ENCODE data around the gene ADAMTSL3. TPM values are rescaled to one million over a fixed set of nuclear protein-coding genes. Genes with fewer than 3 reads are reported as not detected.
"Not testable (repeated sequence)": the region's sequence is repeated elsewhere in the genome, so short reads cannot be mapped to it uniquely, and the experiment has no call there.

ADAMTSL3 gene
- total RNA-seq, 1 donor from 2014 or later, result 0.41 TPM

DNA sequence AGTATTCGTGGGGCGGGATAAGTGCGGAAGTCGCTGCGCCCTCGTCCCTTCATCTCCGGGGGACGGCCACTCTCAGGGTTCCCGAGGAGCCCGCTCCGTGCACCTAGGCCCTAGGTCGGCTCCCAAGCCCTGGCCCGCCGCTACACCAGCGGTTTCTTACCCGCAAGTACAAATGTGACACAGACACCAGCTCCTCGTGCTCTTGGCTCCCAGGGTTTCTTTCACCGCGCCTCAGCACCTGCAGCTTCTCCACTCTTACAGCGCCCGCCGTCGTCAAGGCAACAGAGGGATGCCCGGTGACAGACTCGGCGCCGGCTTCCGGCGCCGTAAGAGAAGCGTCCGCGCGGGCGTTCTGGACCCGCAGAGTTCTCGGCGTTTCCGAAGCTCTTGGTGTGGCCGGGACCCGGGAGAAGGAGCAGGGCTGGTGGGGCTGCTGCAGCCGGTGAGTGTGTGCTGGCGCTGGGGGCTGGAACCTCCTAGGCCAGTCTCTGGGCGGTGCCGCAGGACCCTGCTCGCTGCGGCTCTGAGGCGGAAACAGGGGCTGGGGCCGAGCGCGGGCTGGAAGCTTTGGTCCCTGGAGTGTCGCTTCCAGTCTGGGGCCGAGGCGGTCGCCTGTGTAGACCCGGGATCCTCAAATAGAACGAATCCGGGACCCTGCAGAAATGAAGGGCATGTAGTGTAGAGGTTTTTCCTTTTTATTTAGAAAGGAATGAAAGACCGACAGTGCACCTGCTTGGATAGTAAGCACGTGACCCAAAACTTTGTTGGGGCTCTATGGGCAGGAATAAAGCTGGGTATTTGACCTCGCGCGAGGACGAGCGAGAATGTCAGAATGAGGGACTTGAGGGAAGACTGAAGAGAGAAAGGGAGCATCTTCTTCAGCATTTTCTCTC is 426.2 kb downstream of the ADAMTSL3 start:
- no peaks in the 10 kb centered on the region for H3K36me3 ChIP-seq
- Mint-ChIP-seq H3K36me3 (no peaks in the 10 kb centered on the region), H3K27me3 (ENCODE audit: insufficient read depth, low read depth) (peaks cover 2% of the 10 kb centered on the region), H3K9me3 (peaks cover 2% of the 10 kb centered on the region), H3K27ac (no peak overlapping the region), H3K4me3 (peak overlapping the region; percentile 90), H3K4me1 (peaks cover 20% of the 10 kb centered on the region)
- peak overlapping the region; percentile 63 for H3K4me3 ChIP-seq
- no peak overlapping the region for H3K27ac ChIP-seq
- H3K9me3 ChIP-seq (ENCODE audit: low read depth), result no peaks in the 10 kb centered on the region
- no peak overlapping the region for H3K9ac ChIP-seq
- no peaks in the 10 kb centered on the region for H3F3A ChIP-seq (ENCODE audit: low read depth)
- peak overlapping the region; percentile 96 for H3K4me2 ChIP-seq
- H4K20me1 ChIP-seq (ENCODE audit: low read depth), result no peaks in the 10 kb centered on the region
- peaks cover 5% of the 10 kb centered on the region for H3K4me1 ChIP-seq
- H2AFZ ChIP-seq (replicated peaks), result peak overlapping the region; percentile 89
- DNase-seq (ENCODE audit: low spot score), result peak; percentile 84
- H3K79me2 ChIP-seq (ENCODE audit: low read depth), result no peaks in the 10 kb centered on the region
- peaks cover 71% of the 10 kb centered on the region for H3K27me3 ChIP-seq
- TF ChIP-seq EZH2phosphoT487 (IDR thresholded peaks at IDR 0.05) (no peak), EZH2 (IDR thresholded peaks at IDR 0.05) (peak; percentile 64)
- TF ChIP-seq, protein P1, sequence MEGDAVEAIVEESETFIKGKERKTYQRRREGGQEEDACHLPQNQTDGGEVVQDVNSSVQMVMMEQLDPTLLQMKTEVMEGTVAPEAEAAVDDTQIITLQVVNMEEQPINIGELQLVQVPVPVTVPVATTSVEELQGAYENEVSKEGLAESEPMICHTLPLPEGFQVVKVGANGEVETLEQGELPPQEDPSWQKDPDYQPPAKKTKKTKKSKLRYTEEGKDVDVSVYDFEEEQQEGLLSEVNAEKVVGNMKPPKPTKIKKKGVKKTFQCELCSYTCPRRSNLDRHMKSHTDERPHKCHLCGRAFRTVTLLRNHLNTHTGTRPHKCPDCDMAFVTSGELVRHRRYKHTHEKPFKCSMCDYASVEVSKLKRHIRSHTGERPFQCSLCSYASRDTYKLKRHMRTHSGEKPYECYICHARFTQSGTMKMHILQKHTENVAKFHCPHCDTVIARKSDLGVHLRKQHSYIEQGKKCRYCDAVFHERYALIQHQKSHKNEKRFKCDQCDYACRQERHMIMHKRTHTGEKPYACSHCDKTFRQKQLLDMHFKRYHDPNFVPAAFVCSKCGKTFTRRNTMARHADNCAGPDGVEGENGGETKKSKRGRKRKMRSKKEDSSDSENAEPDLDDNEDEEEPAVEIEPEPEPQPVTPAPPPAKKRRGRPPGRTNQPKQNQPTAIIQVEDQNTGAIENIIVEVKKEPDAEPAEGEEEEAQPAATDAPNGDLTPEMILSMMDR (IDR thresholded peaks at IDR 0.05), result no peak

DNA sequence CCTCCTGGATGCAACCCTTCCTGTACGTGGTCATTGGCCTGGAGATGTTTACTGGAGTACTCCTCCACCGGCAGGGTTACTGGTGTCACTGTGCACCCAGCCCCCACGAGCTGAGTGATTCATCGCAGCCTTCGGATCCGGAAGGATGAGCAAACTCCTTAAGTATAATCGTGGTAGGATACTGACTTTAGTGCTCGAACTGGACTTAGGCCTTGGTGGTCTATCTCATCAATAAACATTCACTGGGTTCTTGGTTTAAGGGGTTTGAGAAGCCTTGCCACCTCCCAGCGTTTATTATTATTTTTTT is 426.8 kb downstream of the ADAMTSL3 start:
- H3F3A ChIP-seq (ENCODE audit: low read depth); H3K27ac ChIP-seq; H3K27ac Mint-ChIP-seq; H3K9ac ChIP-seq; H4K20me1 ChIP-seq (ENCODE audit: low read depth); H3K9me3 Mint-ChIP-seq; H3K36me3 ChIP-seq; H3K79me2 ChIP-seq (ENCODE audit: low read depth); H3K36me3 Mint-ChIP-seq; H3K4me1 ChIP-seq; DNase-seq (ENCODE audit: low spot score); H3K9me3 ChIP-seq (ENCODE audit: low read depth); H3K27me3 Mint-ChIP-seq (ENCODE audit: insufficient read depth, low read depth): not testable (repeated sequence)
- peaks cover 68% of the 10 kb centered on the region for H3K27me3 ChIP-seq
- H3K4me2 ChIP-seq, result peak overlapping the region; percentile 96
- H2AFZ ChIP-seq (replicated peaks), result peak overlapping the region; percentile 89
- Mint-ChIP-seq H3K4me1 (peaks cover 20% of the 10 kb centered on the region), H3K4me3 (peak overlapping the region; percentile 90)
- H3K4me3 ChIP-seq, result peak overlapping the region; percentile 63

DNA sequence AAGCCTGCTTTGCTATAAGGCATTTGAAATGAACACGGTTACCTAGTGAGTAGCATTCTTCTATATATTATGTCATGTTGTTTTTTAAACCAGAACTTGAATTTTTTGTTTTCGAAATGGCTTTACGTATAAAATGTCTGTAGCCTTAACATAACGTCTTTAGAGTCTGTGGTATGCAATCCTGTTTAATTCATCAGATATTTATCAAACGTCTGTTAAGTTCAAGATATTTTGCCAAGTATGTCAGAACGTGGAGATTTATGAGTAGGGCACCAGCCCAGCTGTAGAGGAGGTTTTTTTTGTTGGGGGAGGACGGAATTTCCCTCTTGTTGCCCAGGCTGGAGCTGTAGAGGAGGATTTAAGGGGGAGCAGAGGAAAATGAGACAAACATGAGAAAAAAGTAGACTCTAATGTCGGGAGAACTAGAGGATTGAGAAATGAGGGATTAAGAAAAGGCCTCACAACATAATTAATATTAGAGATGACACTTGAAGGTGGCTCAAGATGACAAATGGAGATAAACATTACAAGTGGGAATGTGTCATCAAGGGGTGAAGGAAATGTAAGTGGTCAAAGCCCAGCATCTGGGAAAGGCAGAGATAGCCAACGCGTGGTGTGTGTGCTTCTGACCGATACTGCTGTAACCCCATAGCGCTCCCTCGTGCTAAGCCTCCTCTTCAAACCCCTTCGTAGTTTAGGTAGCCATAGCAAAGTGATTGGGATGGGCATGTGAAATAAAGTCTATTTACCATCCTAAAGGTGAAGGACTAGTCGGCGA is 427.7 kb downstream of the ADAMTSL3 start:
- Mint-ChIP-seq H3K4me3 (no peak overlapping the region), H3K36me3 (no peaks in the 10 kb centered on the region), H3K9me3 (peaks cover 1% of the 10 kb centered on the region), H3K4me1 (peaks cover 20% of the 10 kb centered on the region), H3K27me3 (ENCODE audit: insufficient read depth, low read depth) (no peaks in the 10 kb centered on the region), H3K27ac (no peak overlapping the region)
- peaks cover 5% of the 10 kb centered on the region for H3K4me1 ChIP-seq
- H3K27me3 ChIP-seq, result peaks cover 66% of the 10 kb centered on the region
- no peaks in the 10 kb centered on the region for H4K20me1 ChIP-seq (ENCODE audit: low read depth)
- no peak overlapping the region for H2AFZ ChIP-seq (replicated peaks)
- H3K4me3 ChIP-seq, result no peak overlapping the region
- H3K9ac ChIP-seq, result no peak overlapping the region
- no peaks in the 10 kb centered on the region for H3K9me3 ChIP-seq (ENCODE audit: low read depth)
- TF ChIP-seq EZH2phosphoT487 (IDR thresholded peaks at IDR 0.05) (no peak), EZH2 (IDR thresholded peaks at IDR 0.05) (no peak)
- TF ChIP-seq, protein P1 (IDR thresholded peaks at IDR 0.05), result no peak
- H3F3A ChIP-seq (ENCODE audit: low read depth), result no peaks in the 10 kb centered on the region
- H3K27ac ChIP-seq, result no peak overlapping the region
- no peak for DNase-seq (ENCODE audit: low spot score)
- H3K79me2 ChIP-seq (ENCODE audit: low read depth), result no peaks in the 10 kb centered on the region
- H3K4me2 ChIP-seq, result no peak overlapping the region
- no peaks in the 10 kb centered on the region for H3K36me3 ChIP-seq
